Tibial artery (tissue), 4 donors: ENCODE results near the gene SGTA.

Experiments
- DNase-seq, 2 donors: peaks; one replicate each; pipeline ENCODE4 v3.0.0-alpha.2; 2019
- H3K27ac ChIP-seq, 2 donors: fragments of 200-600 bp; sonication (generic) in 1 of 2; 1 replicate in 1 of 2; 2 replicates in 1 of 2; pipeline ENCODE4 v1.5.1; 2018 to 2019; ENCODE audit warnings: mild to moderate bottlenecking in 1 of 2
- H3K27me3 ChIP-seq, 2 donors: fragments of 200-600 bp; sonication (generic) in 1 of 2; one replicate each; pipeline versions ENCODE4 v1.5.1 to v1.6.0; 2016 to 2019
- H3K36me3 ChIP-seq, 3 donors: fragments of 200-600 bp; sonication (generic) in 2 of 3; one replicate each; pipeline ENCODE4 v1.5.1; 2016 to 2019; ENCODE audit warnings: mild to moderate bottlenecking in 2 of 3
- H3K4me1 ChIP-seq, 4 donors: fragments of 200-600 bp; sonication (generic) in 2 of 4; 1 replicate in 3 of 4; 2 replicates in 1 of 4; pipeline ENCODE4 v1.5.1; 2016 to 2019
- H3K4me3 ChIP-seq, 2 donors: fragments of 200-600 bp; sonication (generic) in 1 of 2; 1 replicate in 1 of 2; 2 replicates in 1 of 2; pipeline ENCODE4 v1.5.1; 2018 to 2019; ENCODE audit warnings: mild to moderate bottlenecking in 2 of 2
- H3K9me3 ChIP-seq, 3 donors: fragments of 200-600 bp; sonication (generic) in 1 of 3; one replicate each; pipeline ENCODE4 v1.5.1; 2016 to 2019
- intact Hi-C: fragments of 100-400 bp; cut with DNase I; formaldehyde crosslinking; loops from one replicate; pipeline ENCODE4 v1.15.0; 2023; ENCODE audit warnings: low total_unique reads
- TF ChIP-seq, protein P1 (sequence below), 2 experiments: fragments of 200-600 bp in 1 of 2; fragments of 450-650 bp in 1 of 2; IDR thresholded peaks; one replicate each; pipeline ENCODE4 v1.5.1; 2017 to 2019; ENCODE audit warnings: antibody characterized with exemption in 2 of 2, mild to moderate bottlenecking in 1 of 2, moderate library complexity in 1 of 2

Gene SGTA

DNA sequence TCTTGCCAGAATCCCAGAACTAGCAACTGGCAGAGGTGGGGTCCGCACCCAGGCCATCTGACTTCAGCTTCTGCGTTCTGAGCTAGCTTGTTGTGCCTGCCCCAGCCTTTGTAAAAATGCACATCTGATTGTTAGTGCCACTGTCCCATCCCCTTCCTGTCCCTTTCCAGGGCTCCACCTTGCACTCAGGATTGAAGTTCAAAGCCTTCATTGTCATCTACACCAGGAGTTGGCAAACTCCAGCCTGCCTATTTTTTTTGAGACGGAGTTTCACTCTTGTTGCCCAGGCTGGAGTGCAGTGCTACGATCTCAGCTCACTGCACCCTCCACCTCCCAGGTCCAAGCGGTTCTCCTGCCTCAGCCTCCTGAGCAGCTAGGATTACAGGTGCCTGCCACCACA, 5.2 kb upstream of the SGTA start:
- H3K27me3 ChIP-seq: no peaks in the 10 kb centered on the region
- peaks cover 0 to 31% (median 21%) of the 10 kb centered on the region in 4 donors for H3K4me1 ChIP-seq
- DNase-seq: no peak
- no peaks in the 10 kb centered on the region for H3K9me3 ChIP-seq
- peaks cover 0 to 32% (median 13%) of the 10 kb centered on the region in 3 donors for H3K36me3 ChIP-seq
- TF ChIP-seq, protein P1, sequence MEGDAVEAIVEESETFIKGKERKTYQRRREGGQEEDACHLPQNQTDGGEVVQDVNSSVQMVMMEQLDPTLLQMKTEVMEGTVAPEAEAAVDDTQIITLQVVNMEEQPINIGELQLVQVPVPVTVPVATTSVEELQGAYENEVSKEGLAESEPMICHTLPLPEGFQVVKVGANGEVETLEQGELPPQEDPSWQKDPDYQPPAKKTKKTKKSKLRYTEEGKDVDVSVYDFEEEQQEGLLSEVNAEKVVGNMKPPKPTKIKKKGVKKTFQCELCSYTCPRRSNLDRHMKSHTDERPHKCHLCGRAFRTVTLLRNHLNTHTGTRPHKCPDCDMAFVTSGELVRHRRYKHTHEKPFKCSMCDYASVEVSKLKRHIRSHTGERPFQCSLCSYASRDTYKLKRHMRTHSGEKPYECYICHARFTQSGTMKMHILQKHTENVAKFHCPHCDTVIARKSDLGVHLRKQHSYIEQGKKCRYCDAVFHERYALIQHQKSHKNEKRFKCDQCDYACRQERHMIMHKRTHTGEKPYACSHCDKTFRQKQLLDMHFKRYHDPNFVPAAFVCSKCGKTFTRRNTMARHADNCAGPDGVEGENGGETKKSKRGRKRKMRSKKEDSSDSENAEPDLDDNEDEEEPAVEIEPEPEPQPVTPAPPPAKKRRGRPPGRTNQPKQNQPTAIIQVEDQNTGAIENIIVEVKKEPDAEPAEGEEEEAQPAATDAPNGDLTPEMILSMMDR (IDR thresholded peaks at IDR 0.05): no peak
- intact Hi-C loops: no loop called here
- no peak overlapping the region for H3K4me3 ChIP-seq
- no peak overlapping the region for H3K27ac ChIP-seq

DNA sequence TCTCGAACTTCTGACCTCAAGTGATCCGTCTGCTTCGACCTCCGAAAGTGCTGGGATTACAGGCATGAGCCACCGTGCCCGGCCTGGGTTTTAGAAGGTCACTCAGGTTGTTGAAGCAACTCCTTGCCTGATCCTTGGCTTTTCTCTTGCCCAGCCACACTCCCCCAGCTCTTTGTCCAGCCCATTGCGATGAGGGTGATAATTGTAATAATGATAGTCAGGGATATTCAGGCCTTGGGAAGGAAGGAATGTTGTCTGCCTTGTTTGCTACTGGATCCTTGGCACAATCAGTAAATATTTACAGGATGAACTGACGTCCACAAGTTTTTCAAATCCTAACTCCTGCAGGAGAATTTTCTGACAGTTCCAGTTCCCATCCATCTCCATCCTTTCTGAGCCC, 4.0 kb upstream of the SGTA start:
- no peak for DNase-seq
- intact Hi-C loops: no loop called here

DNA sequence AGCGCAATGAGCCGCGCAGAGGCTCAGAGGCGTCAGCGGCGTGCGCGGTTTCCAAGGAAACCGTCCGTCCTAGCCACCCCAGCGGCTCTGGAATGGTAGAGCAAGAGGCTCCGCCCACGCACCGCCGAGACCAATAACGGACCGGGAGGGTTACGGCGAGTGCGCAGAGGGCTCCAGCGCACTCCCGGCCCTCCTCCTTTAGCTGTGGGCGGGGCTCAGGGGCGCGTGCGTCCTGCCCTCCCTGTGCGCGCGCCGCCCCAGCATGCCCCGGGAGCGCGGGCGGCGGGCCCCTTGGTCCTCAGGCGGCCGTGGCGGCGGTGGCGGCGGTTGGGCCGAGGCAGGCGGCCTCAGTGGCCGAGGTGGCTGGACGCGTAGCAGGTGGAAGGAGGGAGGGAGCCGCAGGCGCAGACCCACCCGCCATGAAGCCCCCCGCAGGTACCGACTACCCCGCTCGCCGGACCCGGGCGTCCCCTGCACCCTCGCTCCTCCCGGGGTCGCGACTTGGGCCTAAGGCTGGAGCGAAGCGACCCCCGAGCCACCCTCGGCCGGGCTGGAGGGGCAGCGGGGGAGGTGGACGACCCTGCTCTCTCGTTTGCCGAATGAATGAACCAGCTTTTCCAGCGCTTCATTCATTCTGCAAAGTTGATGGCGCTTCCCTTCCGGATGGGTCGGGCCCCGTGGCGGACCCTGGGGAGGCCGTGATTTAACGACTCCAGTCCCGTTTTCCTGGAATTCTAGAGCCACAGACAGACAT, 2.3 kb upstream of the SGTA start, which contains the start of gene THOP1:
TSS of gene THOP1 (plus strand) at position 260 of the 754 bp plus-strand sequence. CDS start at position 420, 160 bp downstream.
- intact Hi-C loops: no loop called here
- Histone ChIP-seq H3K4me3 (peak within 1 kb of the TSS; percentile 66 to 79), H3K4me1 (peaks cover 0 to 53% (median 36%) of the 10 kb centered on the region in 4 donors), H3K9me3 (no peaks in the 10 kb centered on the region), H3K27me3 (no peaks in the 10 kb centered on the region), H3K36me3 (peaks cover 0 to 4% (median 0%) of the 10 kb centered on the region in 3 donors), H3K27ac (peak within 1 kb of the TSS; percentile 37 to 70)
- peak; percentile 99 for DNase-seq
- TF ChIP-seq, protein P1 (IDR thresholded peaks at IDR 0.05): no peak

More for the DNA sequence above, 4.0 kb upstream of the SGTA start:
- TF ChIP-seq, protein P1 (IDR thresholded peaks at IDR 0.05): no peak
- no peak overlapping the region for H3K4me3 ChIP-seq
- peaks cover 0 to 36% (median 25%) of the 10 kb centered on the region in 4 donors for H3K4me1 ChIP-seq
- no peaks in the 10 kb centered on the region for H3K27me3 ChIP-seq
- no peaks in the 10 kb centered on the region for H3K9me3 ChIP-seq
- peaks cover 0 to 21% (median 13%) of the 10 kb centered on the region in 3 donors for H3K36me3 ChIP-seq
- no peak overlapping the region for H3K27ac ChIP-seq

DNA sequence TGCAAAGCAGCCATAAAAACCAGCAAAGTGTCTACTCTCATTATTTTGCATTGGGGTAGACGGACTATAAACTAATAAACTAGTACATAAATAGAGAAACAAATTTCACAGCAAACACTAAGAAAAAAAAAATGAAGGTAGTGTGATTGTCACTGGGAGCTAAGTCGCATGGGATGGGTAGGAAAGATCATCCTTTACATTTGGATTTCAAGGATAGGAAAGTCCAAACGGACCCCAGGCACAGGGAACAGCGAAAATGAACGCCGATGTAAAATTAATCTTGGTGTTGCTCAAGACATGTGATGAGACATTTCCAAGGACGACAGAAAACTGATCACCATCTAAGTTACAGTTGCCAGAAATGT, 690 bp upstream of the SGTA start:
- H3K27me3 ChIP-seq: no peaks in the 10 kb centered on the region
- TF ChIP-seq, protein P1 (IDR thresholded peaks at IDR 0.05): no peak
- H3K4me3 ChIP-seq: peak overlapping the region; percentile 74 to 99
- H3K27ac ChIP-seq: peak overlapping the region in 1 of 2 donors; percentile 91
- peaks cover 0 to 66% (median 38%) of the 10 kb centered on the region in 4 donors for H3K4me1 ChIP-seq
- intact Hi-C loops: no loop called here
- DNase-seq: no peak
- no peaks in the 10 kb centered on the region for H3K9me3 ChIP-seq
- peaks cover 0 to 4% (median 0%) of the 10 kb centered on the region in 3 donors for H3K36me3 ChIP-seq

DNA sequence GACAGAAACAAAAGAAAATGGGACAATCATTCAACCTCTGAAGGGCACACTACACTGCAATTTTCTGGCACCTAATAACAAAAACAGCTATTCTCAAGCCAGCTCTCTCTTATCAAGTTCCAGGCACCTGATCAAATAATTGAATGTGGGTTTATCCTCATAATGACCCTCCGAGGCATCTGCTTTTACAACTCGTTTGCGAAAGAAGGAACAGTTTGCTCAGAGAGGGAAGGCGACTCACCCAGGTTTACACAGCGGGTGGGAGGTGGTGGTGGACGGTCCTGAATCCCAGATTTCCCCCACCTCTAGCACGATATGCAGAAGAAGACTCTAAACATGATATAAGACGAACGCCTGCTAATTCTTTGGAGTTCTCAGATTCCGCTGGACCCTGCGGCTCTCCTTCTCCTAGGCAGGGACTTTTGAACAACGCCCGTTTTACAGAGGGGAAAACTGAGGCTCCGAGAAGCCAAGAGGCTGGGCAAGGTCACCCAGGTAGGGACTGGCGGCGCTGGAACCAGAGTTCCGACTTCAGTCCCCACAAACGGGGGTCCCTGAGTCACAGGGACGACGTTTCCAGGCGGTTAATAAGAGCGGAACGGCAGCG, 641 bp downstream of the SGTA start:
- peaks cover 0 to 14% (median 0%) of the 10 kb centered on the region in 3 donors for H3K36me3 ChIP-seq
- TF ChIP-seq, protein P1 (IDR thresholded peaks at IDR 0.05): no peak
- H3K27ac ChIP-seq: peak overlapping the region; percentile 85 to 91
- no peaks in the 10 kb centered on the region for H3K9me3 ChIP-seq
- intact Hi-C loops: no loop called here
- peak overlapping the region; percentile 74 to 99 for H3K4me3 ChIP-seq
- no peaks in the 10 kb centered on the region for H3K27me3 ChIP-seq
- DNase-seq: no peak
- peaks cover 0 to 69% (median 38%) of the 10 kb centered on the region in 4 donors for H3K4me1 ChIP-seq
